SJCRH30 (cell line): Measurements from ENCODE around the gene RNU6-8. TPM values are rescaled to one million over a fixed set of nuclear protein-coding genes. Genes with fewer than 3 reads are reported as not detected.

Source experiments
- DNase-seq, 2 experiments: peaks; one replicate each; pipeline ENCODE4 v3.0.0-alpha.2; 2015 to 2020
- H3K27ac ChIP-seq: fragments of 250-450 bp; sonication (Bioruptor Pico); 2 replicates; pipeline ENCODE4 v1.5.1; 2020; ENCODE audit warnings: mild to moderate bottlenecking, moderate library complexity
- H3K27me3 ChIP-seq: fragments of 250-450 bp; sonication (Bioruptor Pico); 2 replicates; pipeline ENCODE4 v1.5.1; 2020; ENCODE audit warnings: mild to moderate bottlenecking, moderate library complexity
- H3K36me3 ChIP-seq: fragments of 250-450 bp; sonication (Bioruptor Pico); 2 replicates; pipeline ENCODE4 v1.5.1; 2020; ENCODE audit warnings: mild to moderate bottlenecking, moderate library complexity
- H3K4me1 ChIP-seq: fragments of 250-450 bp; sonication (Bioruptor Pico); 2 replicates; pipeline ENCODE4 v1.5.1; 2020; ENCODE audit warnings: mild to moderate bottlenecking, moderate library complexity
- H3K4me3 ChIP-seq: fragments of 250-450 bp; sonication (Bioruptor Pico); 2 replicates; pipeline ENCODE4 v1.5.1; 2020; ENCODE audit warnings: mild to moderate bottlenecking, moderate library complexity
- H3K9me3 ChIP-seq: fragments of 250-450 bp; sonication (Bioruptor Pico); replicated peaks from 2 replicates; pipeline ENCODE4 v1.5.1; 2020; ENCODE audit warnings: mild to moderate bottlenecking, moderate library complexity
- total RNA-seq: library from RNA; depleted of rRNA; stranded (reverse); fragments of >200 nt; shearing (Covaris generic); gene quantifications from 2 replicates; pipeline ENCODE4 v1.2.3, GENCODE V29; 2014

The RNU6-8 gene
- total RNA-seq, 1 experiment from 2014 or later: not detected

DNA sequence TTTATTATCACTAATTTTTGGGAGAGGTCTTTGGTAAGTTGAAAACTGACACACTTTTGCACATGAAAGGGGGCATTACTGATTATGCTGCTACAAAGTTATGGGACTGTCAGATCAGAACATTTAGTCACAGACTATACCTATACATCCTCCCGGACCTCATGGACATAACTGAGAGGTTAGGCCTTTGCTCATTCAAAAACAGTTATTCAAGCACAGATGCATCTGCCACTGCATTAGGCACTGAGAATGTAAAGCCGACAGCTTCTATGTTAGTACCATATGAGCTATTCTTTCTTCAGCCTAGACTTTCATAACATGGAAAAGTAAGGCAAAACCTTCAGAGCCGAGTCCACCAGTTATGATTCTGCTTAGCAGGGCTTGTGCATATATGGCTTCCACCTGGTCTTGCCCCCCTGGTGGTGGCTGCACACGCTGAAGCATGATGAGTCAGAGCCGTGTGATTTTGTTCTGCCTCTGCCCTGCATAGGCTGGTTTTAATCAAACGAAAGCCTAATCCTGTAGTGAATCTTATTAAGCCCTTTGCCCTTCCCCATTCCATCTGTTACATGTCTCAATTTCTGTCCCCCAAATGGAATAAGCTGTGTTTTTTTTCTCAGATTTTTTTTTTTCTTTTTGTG is 21.8 kb upstream of the RNU6-8 start:
- Histone ChIP-seq H3K4me1 (peaks cover 8% of the 10 kb centered on the region), H3K27me3 (no peaks in the 10 kb centered on the region), H3K9me3 (no peaks in the 10 kb centered on the region), H3K4me3 (no peak overlapping the region), H3K27ac (no peak overlapping the region), H3K36me3 (no peaks in the 10 kb centered on the region)
- peak; percentile 65 to 69 for DNase-seq

DNA sequence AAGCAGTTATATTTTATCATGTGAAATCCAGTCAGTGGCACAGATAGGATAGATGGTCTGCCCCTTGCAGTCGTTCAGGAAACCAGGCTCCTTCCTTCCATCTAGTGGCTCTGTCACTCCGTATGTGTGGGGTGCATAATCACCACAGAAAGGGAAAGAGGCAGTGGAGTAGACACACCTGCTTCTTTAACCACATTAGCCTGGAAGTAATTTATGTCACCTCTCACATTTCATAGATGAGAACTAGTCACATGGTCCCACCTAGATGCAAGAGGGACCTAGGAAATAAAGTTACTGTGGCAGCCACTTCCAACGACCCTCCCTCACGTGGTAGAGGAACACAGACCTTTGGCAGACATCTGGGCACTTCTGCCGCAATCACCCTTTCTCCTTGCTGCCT is 14.2 kb upstream of the RNU6-8 start:
- H3K4me1 ChIP-seq: 0 out of 2 replicates have a peak, but pooled peaks cover 2% of the 10 kb centered on the region
- no peaks in the 10 kb centered on the region for H3K9me3 ChIP-seq
- peak; percentile 27 to 60 for DNase-seq
- H3K27me3 ChIP-seq: no peaks in the 10 kb centered on the region
- H3K4me3 ChIP-seq: no peak overlapping the region
- no peak overlapping the region for H3K27ac ChIP-seq
- H3K36me3 ChIP-seq: no peaks in the 10 kb centered on the region

DNA sequence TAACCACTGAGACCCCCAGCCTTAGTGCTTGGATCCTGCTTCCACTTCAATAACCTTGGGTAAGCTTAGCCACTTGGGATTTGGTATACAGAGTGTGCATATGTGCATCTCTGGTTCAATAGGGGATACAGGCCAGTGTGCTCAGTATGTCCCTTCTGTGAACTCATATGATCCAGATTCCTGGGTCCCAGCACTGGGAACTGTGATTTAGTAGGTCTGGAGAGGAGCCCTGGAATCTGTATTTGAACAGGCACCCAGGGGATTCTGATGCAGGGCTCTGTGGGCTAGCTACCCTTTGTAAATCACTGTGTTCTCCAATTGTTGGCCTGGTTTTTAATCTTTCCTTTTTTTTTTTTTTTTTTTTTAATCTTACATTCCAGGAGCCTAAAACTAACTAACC is 9.8 kb upstream of the RNU6-8 start:
- Histone ChIP-seq H3K9me3 (no peaks in the 10 kb centered on the region), H3K27ac (no peak overlapping the region), H3K4me3 (no peak overlapping the region), H3K36me3 (no peaks in the 10 kb centered on the region), H3K27me3 (no peaks in the 10 kb centered on the region), H3K4me1 (no peaks in the 10 kb centered on the region)
- no peak for DNase-seq

DNA sequence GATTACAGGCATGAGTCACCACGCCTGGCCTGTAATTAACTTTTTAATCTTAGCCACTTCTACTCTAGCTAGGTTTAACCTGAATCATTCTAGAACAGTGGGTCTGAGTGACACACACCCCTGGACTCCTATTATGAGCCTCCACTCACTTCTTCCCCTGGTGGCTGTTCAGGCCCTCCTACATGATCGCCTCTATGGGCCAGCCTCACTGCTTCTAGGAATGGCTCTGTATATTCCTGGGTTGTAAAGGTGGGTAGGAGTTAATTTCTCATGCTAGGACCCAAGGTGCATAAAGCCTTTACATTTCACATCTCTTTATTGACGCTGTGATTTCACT is 8.0 kb upstream of the RNU6-8 start:
- DNase-seq: no peak
- no peaks in the 10 kb centered on the region for H3K27me3 ChIP-seq
- H3K36me3 ChIP-seq: no peaks in the 10 kb centered on the region
- H3K27ac ChIP-seq: no peak overlapping the region
- H3K4me3 ChIP-seq: no peak overlapping the region
- no peaks in the 10 kb centered on the region for H3K9me3 ChIP-seq
- H3K4me1 ChIP-seq: no peaks in the 10 kb centered on the region

DNA sequence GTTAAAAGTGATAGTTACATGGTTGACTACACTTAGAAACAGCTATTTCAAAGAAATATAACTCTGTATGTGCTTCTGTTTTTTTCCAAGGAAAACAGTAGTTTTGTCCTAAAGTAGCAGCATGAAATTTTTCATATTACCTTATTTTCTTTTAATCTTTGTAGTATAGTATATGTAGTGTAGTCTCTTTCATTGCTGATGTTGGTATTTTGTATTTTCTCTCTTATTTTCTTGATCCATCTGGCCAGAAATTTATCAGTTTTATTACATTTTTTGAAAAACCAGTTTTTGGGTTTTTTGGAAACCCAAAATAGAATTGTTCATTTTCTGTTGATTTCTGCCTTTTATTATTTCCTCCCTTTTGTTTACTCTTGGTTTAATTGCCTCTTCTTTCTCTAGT is 6.4 kb upstream of the RNU6-8 start:
- no peaks in the 10 kb centered on the region for H3K27me3 ChIP-seq
- H3K36me3 ChIP-seq: no peaks in the 10 kb centered on the region
- H3K4me1 ChIP-seq: 0 out of 2 replicates have a peak, but pooled peaks cover 1% of the 10 kb centered on the region
- DNase-seq: no peak
- no peak overlapping the region for H3K27ac ChIP-seq
- no peak overlapping the region for H3K4me3 ChIP-seq
- no peaks in the 10 kb centered on the region for H3K9me3 ChIP-seq

DNA sequence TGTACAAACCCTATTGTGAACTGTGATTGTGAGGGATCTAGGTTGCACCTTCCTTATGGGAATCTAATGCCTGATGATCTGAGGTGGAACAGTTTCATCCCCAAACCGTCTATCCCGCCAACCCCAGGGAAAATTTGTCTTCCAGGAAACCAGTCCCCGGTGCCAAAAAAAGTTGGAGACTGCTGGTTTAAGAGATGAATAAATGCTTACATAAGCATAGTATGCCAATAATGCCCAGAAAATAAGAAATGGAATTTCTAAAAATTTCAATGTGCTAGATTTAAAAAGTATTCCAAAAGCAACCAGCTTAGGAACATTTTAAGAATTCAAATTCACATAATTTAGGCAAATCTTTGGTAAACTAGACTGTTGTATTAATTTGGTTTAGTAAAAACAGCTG is 5.4 kb upstream of the RNU6-8 start:
- Histone ChIP-seq H3K36me3 (no peaks in the 10 kb centered on the region), H3K27ac (no peak overlapping the region), H3K9me3 (no peaks in the 10 kb centered on the region), H3K4me3 (no peak overlapping the region), H3K27me3 (no peaks in the 10 kb centered on the region), H3K4me1 (0 out of 2 replicates have a peak, but pooled peaks cover 3% of the 10 kb centered on the region)
- DNase-seq: no peak

DNA sequence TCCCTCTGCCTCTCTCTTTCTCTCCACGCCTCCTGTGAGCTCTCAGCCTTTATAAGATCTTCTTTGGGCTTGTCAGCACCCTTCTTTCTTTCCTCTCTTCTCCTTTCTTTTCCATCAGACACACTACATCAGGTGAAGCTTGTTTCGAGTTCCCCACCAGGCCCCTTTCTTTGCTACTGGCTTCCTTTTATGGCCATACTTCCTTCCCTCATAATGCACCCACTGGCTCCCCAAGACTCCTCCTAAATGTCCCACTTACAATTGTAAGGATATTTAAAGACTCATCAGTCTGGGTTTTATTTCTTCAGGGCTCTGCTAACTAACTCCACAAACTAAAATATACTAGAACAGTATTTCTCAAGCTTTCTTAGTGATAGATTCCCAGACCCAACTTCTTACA is 3.5 kb upstream of the RNU6-8 start:
- Histone ChIP-seq H3K4me3 (no peak overlapping the region), H3K27ac (no peak overlapping the region), H3K4me1 (0 out of 2 replicates have a peak, but pooled peaks cover 3% of the 10 kb centered on the region), H3K27me3 (no peaks in the 10 kb centered on the region), H3K9me3 (no peaks in the 10 kb centered on the region), H3K36me3 (no peaks in the 10 kb centered on the region)
- no peak for DNase-seq

DNA sequence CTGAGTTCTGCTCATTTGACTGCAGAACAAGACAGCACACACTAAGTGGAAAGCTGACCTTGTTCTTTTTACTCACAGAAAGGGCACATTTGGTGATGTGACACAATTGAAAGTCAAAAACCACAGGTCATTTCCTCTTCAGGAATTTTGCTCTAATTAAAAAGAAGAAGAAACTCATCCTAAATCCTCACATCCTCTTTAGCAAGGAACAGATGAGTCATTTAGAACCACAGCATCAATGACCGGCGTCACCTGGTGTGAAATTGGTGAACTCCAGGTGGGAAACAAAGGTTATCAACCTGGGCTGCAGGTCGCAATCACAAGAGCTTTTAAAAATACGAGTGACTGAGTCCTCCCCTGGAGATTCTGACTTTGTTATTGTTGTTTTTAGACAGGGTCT is 2.9 kb upstream of the RNU6-8 start:
- Histone ChIP-seq H3K36me3 (no peaks in the 10 kb centered on the region), H3K27ac (no peak overlapping the region), H3K9me3 (no peaks in the 10 kb centered on the region), H3K4me3 (no peak overlapping the region), H3K27me3 (no peaks in the 10 kb centered on the region), H3K4me1 (0 out of 2 replicates have a peak, but pooled peaks cover 3% of the 10 kb centered on the region)
- no peak for DNase-seq

DNA sequence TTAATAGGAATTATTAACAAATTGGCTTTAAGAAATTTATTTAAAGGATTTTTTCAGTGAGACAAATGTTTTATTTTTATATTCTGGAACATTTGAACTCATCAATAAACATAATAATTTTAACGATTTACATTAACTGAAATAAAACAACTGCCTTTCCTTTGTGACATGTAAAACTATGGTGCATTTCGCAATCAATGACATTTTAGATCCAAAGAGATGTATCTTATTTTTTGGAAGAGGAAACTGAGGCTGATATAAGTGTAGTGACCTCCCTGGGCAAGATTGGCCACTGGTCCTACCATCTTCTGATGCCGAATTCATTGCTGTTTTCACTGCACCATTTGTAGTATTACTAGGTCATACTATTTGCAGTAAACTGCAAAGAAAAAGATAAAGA is 2.5 kb upstream of the RNU6-8 start:
- Histone ChIP-seq H3K36me3 (no peaks in the 10 kb centered on the region), H3K27ac (no peak overlapping the region), H3K9me3 (no peaks in the 10 kb centered on the region), H3K4me3 (no peak overlapping the region), H3K27me3 (no peaks in the 10 kb centered on the region), H3K4me1 (0 out of 2 replicates have a peak, but pooled peaks cover 3% of the 10 kb centered on the region)
- no peak for DNase-seq

DNA sequence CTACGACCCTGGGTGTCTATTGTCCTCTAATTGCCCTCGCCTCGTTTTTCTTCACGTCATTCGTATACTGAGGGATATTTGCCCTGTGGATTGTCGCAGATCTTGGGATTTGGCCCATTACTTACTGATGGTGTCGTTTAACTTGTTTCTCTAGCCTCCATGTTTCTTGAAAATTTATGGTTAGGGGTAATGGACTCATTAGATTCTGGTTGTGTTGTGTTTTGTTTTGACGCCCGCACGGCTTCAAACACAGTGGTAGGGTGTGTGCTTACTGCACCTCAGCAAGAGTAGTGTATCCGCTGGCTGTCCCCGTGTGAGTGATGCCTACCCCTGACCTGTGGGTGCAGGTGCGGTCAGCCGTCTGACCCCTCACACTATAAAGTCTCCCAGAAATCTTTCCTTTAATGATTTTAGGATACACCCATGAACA is 874 bp upstream of the RNU6-8 start:
- Histone ChIP-seq H3K9me3 (no peaks in the 10 kb centered on the region), H3K36me3 (no peaks in the 10 kb centered on the region), H3K27ac (peak overlapping the region; percentile 98; the same call in 1 of the 2 replicates), H3K27me3 (no peaks in the 10 kb centered on the region), H3K4me1 (0 out of 2 replicates have a peak, but pooled peaks cover 3% of the 10 kb centered on the region), H3K4me3 (peak overlapping the region; percentile 75)
- DNase-seq: peak; percentile 5 to 41

DNA sequence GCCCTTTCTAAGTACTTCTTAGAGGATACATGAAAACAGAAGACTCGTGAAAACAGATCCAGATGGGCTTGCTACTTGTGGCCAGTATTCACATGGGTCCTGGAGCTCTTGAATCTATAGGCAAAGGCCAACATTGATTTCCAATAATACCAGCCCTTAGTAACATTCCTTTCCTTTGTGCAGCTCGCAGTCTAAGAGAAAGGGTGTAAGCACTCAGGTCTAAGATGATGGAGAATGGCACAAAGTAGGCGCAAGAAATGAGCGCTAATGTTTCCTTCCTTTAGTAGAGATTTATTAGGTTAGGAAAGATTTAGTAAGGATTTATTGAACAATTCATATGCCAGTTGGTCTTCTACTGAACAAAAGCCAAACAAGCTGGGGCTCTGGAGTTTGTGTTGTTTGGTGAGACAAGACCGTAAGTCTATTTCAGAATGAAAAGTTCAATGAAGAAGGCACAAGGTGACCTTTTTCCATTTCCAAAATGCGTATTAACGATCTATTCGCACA is 525 bp downstream of the RNU6-8 start:
- Histone ChIP-seq H3K4me1 (0 out of 2 replicates have a peak, but pooled peaks cover 3% of the 10 kb centered on the region), H3K9me3 (no peaks in the 10 kb centered on the region), H3K27ac (peak overlapping the region; percentile 98), H3K27me3 (no peaks in the 10 kb centered on the region), H3K4me3 (peak overlapping the region; percentile 75), H3K36me3 (no peaks in the 10 kb centered on the region)
- DNase-seq: peak; percentile 15 to 56

DNA sequence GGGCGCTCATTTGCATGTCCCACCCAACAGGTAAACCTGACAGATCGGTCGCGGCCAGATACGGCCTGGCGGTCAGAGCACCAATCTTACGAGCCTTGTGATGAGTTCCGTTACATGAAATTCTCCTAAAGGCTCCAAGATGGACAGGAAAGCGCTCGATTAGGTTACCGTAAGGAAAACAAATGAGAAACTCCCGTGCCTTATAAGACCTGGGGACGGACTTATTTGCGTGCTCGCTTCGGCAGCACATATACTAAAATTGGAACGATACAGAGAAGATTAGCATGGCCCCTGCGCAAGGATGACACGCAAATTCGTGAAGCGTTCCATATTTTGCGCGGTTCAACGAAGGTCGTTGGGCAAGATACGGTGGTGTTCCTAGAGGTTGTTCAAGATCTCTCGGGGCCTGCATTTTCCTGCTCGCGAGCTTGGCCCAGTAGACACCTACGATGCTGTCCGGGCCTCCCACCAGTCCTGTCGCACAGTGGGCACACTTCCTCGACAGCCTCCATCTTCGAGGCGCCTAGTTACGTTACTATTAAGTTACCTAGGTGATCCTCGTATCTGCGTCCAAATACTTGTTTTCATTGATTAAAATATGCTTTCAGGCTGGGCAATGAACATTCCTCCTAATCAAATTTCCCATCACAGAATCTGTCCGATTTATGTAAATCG is 1.1 kb downstream of the RNU6-8 start, which contains the start of gene RNU6-7:
TSS of gene RNU6-7 (plus strand) at position 230 of the 675 bp plus-strand sequence.
- H3K4me3 ChIP-seq: peak within 1 kb of the TSS; percentile 75
- H3K27me3 ChIP-seq: no peaks in the 10 kb centered on the region
- H3K27ac ChIP-seq: peak within 1 kb of the TSS; percentile 98
- H3K9me3 ChIP-seq: no peaks in the 10 kb centered on the region
- no peaks in the 10 kb centered on the region for H3K36me3 ChIP-seq
- peak; percentile 66 to 75 for DNase-seq
- H3K4me1 ChIP-seq: 0 out of 2 replicates have a peak, but pooled peaks cover 3% of the 10 kb centered on the region

DNA sequence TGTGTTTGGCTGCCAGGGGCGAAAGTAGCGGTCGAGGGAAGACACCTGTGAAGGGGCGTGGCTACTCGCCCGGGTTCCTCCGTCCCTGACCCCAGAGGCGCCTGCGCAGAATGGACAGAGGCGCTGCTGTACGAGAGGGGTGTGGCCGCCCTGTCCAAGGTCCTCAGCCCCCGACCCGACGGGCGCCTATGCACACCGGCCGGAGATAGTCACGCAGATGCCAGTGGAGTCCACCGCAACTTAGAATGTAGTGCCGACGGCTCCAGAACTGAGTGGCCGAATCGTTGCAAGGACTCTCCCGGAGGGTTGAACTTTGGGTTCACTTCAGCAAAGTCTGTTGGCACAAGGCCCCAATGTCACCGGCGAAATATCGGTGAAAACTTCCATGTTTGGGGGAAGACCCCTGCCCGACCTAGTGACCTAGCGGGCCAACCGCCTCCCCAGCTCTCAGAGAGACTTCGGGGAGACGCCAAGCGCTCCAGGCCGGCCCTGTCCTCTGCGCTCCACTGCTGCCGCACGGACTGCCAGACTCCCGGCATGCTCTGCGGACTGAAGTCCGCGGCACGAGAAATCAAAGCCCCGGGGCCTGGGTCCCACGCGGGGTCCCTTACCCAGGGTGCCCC is 1.8 kb downstream of the RNU6-8 start:
- Histone ChIP-seq H3K27me3 (no peaks in the 10 kb centered on the region), H3K4me1 (0 out of 2 replicates have a peak, but pooled peaks cover 3% of the 10 kb centered on the region), H3K36me3 (no peaks in the 10 kb centered on the region), H3K9me3 (no peaks in the 10 kb centered on the region), H3K4me3 (peak overlapping the region; percentile 75), H3K27ac (peak overlapping the region; percentile 98)
- peak; percentile 88 to 89 for DNase-seq

DNA sequence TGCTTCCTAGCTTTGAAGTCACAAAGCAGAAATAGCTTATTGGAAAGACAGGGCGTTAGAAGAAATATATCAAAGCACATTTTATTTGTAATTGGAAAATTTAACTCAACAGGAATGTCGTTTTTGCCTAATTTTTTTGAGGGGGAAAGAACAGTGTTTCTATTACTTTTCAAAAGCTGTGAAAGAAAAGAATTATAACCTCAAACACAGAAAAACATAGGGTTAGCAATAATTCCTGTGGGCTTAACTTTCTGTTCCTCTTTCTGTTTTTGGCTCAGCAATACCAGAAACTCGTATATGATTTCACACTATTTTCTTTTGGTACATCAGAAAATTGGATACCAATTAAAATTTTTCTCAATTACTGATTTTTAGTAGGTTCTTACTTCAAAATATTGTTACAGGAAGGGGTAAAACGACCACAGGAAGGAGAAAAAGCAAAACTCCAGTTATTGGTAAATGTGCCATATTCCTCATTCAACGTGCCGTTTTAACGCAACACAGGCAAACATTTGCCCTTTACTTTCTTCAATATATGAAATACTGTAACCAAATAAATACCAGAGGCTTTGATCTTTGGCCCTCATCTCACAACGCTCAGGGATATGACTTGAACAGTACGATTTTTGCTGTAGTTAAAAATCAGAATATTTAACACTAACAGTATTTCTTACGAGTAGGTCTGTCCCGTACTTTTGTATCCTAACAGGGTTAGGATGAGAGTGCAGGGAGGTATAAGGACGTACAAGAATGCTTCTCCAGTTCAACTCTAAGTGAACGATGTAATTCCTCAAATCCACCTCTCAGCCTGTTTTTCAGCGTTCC is 2.5 kb downstream of the RNU6-8 start:
- no peak for DNase-seq
- Histone ChIP-seq H3K27me3 (no peaks in the 10 kb centered on the region), H3K4me1 (0 out of 2 replicates have a peak, but pooled peaks cover 3% of the 10 kb centered on the region), H3K27ac (no peak overlapping the region), H3K4me3 (peak overlapping the region; percentile 75), H3K9me3 (no peaks in the 10 kb centered on the region), H3K36me3 (no peaks in the 10 kb centered on the region)
